SK-N-SH treated with all-trans-retinoic acid at 6 μM for 48 hours (cell line): Measurements from ENCODE around the gene IGF2R.

Experiments
- ATAC-seq: fragments of 200-7000 bp; cut with Tn5 transposase; 3 replicates; pipeline ENCODE4 v1.9.1; 2020; ENCODE audit warnings: mild to moderate bottlenecking, moderate library complexity
- BACH2 ChIP-seq: fragments of 250-450 bp; sonication (Bioruptor Pico); IDR thresholded peaks from 2 replicates; pipeline ENCODE4 v1.9.0; 2021; ENCODE audit warnings: mild to moderate bottlenecking, borderline replicate concordance
- CSDC2 ChIP-seq: fragments of 250-450 bp; sonication (Bioruptor Pico); IDR thresholded peaks from 2 replicates; pipeline ENCODE4 v1.5.0; 2020; ENCODE audit warnings: mild to moderate bottlenecking, moderate library complexity
- GLIS3 ChIP-seq: fragments of 250-450 bp; sonication (Bioruptor Pico); IDR thresholded peaks from 2 replicates; pipeline ENCODE4 v1.5.0; 2020; ENCODE audit warnings: mild to moderate bottlenecking, moderate library complexity
- ISL1 ChIP-seq: fragments of 250-450 bp; sonication (Bioruptor Pico); IDR thresholded peaks from 2 replicates; pipeline ENCODE4 v2.1.2; 2022; ENCODE audit warnings: mild to moderate bottlenecking, moderate library complexity
- OSR1 ChIP-seq: fragments of 250-450 bp; sonication (Bioruptor Pico); IDR thresholded peaks from 2 replicates; pipeline ENCODE4 v1.8.0; 2022; ENCODE audit warnings: moderate library complexity, mild to moderate bottlenecking, inconsistent platforms
- PPARA ChIP-seq: fragments of 250-450 bp; sonication (Bioruptor Pico); IDR thresholded peaks from 2 replicates; pipeline ENCODE4 v1.5.0; 2020; ENCODE audit warnings: mild to moderate bottlenecking, borderline replicate concordance
- RARB ChIP-seq: fragments of 250-450 bp; sonication (Bioruptor Pico); IDR thresholded peaks from 2 replicates; pipeline ENCODE4 v1.8.0; 2021; ENCODE audit warnings: mild to moderate bottlenecking, moderate library complexity
- SNAI2 ChIP-seq: fragments of 250-450 bp; sonication (Bioruptor Pico); IDR thresholded peaks from 2 replicates; pipeline ENCODE4 v1.5.0; 2020; ENCODE audit warnings: mild to moderate bottlenecking, moderate library complexity
- TCF4 ChIP-seq: fragments of 250-450 bp; sonication (Bioruptor Pico); IDR thresholded peaks from 2 replicates; pipeline ENCODE4 v1.8.0; 2021; ENCODE audit warnings: mild to moderate bottlenecking, moderate library complexity, borderline replicate concordance
- TOX ChIP-seq: fragments of 250-450 bp; sonication (Bioruptor Pico); IDR thresholded peaks from 2 replicates; pipeline ENCODE4 v1.8.0; 2021; ENCODE audit warnings: mild to moderate bottlenecking, moderate library complexity, borderline replicate concordance
- ZC3H10 ChIP-seq: fragments of 250-450 bp; sonication (Bioruptor Pico); IDR thresholded peaks from 2 replicates; pipeline ENCODE4 v1.5.1; 2021; ENCODE audit warnings: mild to moderate bottlenecking, moderate library complexity
- ZFP3 ChIP-seq: fragments of 250-450 bp; sonication (Bioruptor Pico); IDR thresholded peaks from 2 replicates; pipeline ENCODE4 v1.5.0; 2020; ENCODE audit warnings: mild to moderate bottlenecking, moderate library complexity
- ZFP30 ChIP-seq: fragments of 450-650 bp; formaldehyde crosslinking; IDR thresholded peaks from 2 replicates; pipeline ENCODE4 v1.5.0; 2022; ENCODE audit warnings: mild to moderate bottlenecking, moderate library complexity
- ZNF565 ChIP-seq: fragments of 450-650 bp; formaldehyde crosslinking; conservative IDR thresholded peaks from 2 replicates; pipeline ENCODE4 v1.5.0; 2020; ENCODE audit warnings: low read depth, mild to moderate bottlenecking, moderate library complexity
- ZNF70 ChIP-seq: fragments of 450-650 bp; formaldehyde crosslinking; IDR thresholded peaks from 2 replicates; pipeline ENCODE4 v1.5.0; 2020; ENCODE audit warnings: mild to moderate bottlenecking, moderate library complexity
- TF ChIP-seq, protein P1 (sequence below): fragments of 250-450 bp; sonication (Bioruptor Pico); IDR thresholded peaks from 2 replicates; pipeline ENCODE4 v1.8.0; 2020; ENCODE audit warnings: mild to moderate bottlenecking, moderate library complexity, borderline replicate concordance
- TF ChIP-seq, protein P2 (sequence below): fragments of 250-450 bp; sonication (Bioruptor Pico); IDR thresholded peaks from 2 replicates; pipeline ENCODE4 v1.5.1; 2021; ENCODE audit warnings: mild to moderate bottlenecking, moderate library complexity
- TF ChIP-seq, protein P3 (sequence below): fragments of 250-450 bp; sonication (Bioruptor Pico); IDR thresholded peaks from 2 replicates; pipeline ENCODE4 v1.8.0; 2021; ENCODE audit warnings: low read depth, mild to moderate bottlenecking, moderate library complexity, borderline replicate concordance
- TF ChIP-seq, protein P4 (sequence below): fragments of 250-450 bp; sonication (Bioruptor Pico); IDR thresholded peaks from 2 replicates; pipeline ENCODE4 v1.5.0; 2020; ENCODE audit warnings: mild to moderate bottlenecking, moderate library complexity
- TF ChIP-seq, protein P5 (sequence below): fragments of 250-450 bp; sonication (Bioruptor Pico); IDR thresholded peaks from 2 replicates; pipeline ENCODE4 v1.5.1; 2020; ENCODE audit warnings: low read depth, mild to moderate bottlenecking, moderate library complexity

Gene IGF2R

DNA sequence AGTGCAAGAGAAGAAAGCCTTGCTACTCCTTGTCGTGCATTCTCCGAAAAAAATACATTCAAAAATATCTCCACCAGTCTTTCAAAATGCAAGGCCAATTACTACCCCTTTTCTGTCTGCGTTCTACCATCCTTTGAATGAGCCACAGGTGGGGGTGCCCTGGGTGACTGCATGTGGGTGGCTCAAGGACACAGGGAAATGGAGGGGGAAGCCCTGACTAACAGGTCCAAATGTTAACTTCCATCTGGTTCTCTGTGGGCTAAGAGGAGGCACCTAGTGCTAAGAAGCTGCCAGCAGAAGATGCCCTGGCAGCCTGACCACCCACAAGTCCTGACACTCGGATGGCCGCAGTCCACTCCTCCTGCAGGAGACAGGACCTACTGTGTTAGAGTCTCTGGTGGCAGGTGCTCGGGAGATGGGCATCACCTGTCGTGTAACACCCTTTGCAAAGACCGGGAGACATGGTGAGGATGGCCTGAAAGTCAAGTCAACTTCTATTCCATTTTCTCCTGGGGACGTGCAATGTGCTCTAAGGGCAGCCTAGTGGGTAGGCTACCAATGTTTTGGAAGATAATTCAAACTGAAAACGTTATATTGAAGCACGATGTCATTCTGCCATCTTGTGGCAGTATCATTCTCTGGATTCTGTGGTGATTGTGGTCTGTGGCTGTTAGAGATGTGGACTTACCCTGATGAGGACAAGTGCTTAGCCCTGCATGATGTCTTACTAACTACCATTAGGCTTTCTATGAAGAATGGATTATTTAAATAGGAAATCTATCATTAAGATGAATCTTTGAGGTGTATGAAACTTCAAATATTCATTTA lies 27.4 kb upstream of the IGF2R start:
- TF ChIP-seq ZNF70 (CRISPR knock-in tag): no peak
- TF ChIP-seq RARB: no peak
- TF ChIP-seq, protein P1, sequence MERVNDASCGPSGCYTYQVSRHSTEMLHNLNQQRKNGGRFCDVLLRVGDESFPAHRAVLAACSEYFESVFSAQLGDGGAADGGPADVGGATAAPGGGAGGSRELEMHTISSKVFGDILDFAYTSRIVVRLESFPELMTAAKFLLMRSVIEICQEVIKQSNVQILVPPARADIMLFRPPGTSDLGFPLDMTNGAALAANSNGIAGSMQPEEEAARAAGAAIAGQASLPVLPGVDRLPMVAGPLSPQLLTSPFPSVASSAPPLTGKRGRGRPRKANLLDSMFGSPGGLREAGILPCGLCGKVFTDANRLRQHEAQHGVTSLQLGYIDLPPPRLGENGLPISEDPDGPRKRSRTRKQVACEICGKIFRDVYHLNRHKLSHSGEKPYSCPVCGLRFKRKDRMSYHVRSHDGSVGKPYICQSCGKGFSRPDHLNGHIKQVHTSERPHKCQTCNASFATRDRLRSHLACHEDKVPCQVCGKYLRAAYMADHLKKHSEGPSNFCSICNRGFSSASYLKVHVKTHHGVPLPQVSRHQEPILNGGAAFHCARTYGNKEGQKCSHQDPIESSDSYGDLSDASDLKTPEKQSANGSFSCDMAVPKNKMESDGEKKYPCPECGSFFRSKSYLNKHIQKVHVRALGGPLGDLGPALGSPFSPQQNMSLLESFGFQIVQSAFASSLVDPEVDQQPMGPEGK (CRISPR knock-in tag): no peak
- TF ChIP-seq, protein P2, sequence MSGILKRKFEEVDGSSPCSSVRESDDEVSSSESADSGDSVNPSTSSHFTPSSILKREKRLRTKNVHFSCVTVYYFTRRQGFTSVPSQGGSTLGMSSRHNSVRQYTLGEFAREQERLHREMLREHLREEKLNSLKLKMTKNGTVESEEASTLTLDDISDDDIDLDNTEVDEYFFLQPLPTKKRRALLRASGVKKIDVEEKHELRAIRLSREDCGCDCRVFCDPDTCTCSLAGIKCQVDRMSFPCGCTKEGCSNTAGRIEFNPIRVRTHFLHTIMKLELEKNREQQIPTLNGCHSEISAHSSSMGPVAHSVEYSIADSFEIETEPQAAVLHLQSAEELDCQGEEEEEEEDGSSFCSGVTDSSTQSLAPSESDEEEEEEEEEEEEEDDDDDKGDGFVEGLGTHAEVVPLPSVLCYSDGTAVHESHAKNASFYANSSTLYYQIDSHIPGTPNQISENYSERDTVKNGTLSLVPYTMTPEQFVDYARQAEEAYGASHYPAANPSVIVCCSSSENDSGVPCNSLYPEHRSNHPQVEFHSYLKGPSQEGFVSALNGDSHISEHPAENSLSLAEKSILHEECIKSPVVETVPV (CRISPR knock-in tag): no peak
- no peak for TF ChIP-seq ZC3H10 (CRISPR knock-in tag)
- no peak for TF ChIP-seq ZFP3 (CRISPR knock-in tag)
- no peak for TF ChIP-seq TOX
- peak; percentile 44; the same call in 2 of the 3 replicates for ATAC-seq

DNA sequence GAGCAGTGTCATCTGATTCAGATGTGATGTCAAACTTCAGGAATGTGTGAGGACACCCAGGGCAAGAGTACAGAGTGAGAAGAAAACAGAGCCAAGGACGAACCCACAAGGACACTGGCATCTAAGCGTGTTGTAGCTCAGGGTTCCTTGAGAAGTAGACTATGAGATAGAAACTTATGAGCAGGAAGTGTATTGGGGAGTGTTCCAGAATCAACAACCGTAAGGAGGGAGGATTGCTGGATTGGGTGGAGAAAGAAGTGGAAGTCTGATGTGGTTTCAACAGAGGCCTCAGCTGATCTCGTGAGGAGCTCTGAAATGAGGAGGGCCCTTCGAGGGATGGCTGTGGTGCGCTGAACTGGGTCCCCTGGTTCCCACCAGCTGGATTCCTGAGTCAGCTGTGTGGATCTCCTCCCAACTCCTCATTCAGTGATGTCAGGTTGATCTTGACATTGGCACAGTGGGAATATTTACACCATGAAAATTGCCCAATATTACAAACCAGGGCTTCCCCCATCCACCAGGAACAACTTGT lies 25.7 kb upstream of the IGF2R start:
- TF ChIP-seq ZFP30 (CRISPR knock-in tag) (no peak), CSDC2 (CRISPR knock-in tag) (no peak), RARB (no peak), TCF4 (no peak)
- TF ChIP-seq, protein P2 (CRISPR knock-in tag): no peak
- ATAC-seq: no peak

DNA sequence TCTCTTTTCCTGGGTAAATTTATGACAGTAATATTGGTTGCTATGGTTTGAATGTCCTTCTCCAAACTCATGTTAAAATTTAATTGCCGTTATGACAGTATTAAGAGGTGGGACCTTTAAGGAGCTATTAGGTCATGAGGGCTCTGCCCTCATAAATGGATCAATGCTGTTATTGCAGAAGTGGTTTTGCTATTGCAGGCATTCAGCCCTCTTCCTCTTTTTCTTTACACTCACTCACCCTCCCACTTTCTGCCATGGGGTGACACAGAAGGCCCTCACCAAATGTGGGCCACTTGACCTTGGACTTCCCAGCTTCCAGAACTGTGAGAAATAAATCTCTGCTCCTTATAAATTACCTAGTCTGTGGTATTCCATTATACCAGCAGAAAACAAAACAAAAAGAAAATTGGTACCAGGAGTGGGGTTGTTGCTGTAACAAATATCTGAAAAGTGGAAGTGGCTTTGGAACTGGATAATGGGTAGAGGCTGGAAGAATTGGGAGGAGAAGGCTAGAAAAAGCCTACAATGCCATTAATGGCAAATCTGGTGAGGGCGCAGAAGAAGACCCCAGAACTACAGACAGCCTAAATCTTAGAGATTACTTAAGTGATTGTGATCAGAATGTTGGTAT lies 24.8 kb upstream of the IGF2R start:
- TF ChIP-seq, protein P1 (CRISPR knock-in tag): no peak
- TF ChIP-seq, protein P3, sequence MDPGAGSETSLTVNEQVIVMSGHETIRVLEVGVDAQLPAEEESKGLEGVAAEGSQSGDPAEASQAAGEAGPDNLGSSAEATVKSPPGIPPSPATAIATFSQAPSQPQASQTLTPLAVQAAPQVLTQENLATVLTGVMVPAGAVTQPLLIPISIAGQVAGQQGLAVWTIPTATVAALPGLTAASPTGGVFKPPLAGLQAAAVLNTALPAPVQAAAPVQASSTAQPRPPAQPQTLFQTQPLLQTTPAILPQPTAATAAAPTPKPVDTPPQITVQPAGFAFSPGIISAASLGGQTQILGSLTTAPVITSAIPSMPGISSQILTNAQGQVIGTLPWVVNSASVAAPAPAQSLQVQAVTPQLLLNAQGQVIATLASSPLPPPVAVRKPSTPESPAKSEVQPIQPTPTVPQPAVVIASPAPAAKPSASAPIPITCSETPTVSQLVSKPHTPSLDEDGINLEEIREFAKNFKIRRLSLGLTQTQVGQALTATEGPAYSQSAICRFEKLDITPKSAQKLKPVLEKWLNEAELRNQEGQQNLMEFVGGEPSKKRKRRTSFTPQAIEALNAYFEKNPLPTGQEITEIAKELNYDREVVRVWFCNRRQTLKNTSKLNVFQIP (CRISPR knock-in tag): no peak
- TF ChIP-seq GLIS3 (CRISPR knock-in tag): no peak
- TF ChIP-seq, protein P2 (CRISPR knock-in tag): no peak
- no peak for TF ChIP-seq TOX
- no peak for TF ChIP-seq ZNF70 (CRISPR knock-in tag)
- TF ChIP-seq BACH2 (CRISPR knock-in tag): no peak
- TF ChIP-seq, protein P4, sequence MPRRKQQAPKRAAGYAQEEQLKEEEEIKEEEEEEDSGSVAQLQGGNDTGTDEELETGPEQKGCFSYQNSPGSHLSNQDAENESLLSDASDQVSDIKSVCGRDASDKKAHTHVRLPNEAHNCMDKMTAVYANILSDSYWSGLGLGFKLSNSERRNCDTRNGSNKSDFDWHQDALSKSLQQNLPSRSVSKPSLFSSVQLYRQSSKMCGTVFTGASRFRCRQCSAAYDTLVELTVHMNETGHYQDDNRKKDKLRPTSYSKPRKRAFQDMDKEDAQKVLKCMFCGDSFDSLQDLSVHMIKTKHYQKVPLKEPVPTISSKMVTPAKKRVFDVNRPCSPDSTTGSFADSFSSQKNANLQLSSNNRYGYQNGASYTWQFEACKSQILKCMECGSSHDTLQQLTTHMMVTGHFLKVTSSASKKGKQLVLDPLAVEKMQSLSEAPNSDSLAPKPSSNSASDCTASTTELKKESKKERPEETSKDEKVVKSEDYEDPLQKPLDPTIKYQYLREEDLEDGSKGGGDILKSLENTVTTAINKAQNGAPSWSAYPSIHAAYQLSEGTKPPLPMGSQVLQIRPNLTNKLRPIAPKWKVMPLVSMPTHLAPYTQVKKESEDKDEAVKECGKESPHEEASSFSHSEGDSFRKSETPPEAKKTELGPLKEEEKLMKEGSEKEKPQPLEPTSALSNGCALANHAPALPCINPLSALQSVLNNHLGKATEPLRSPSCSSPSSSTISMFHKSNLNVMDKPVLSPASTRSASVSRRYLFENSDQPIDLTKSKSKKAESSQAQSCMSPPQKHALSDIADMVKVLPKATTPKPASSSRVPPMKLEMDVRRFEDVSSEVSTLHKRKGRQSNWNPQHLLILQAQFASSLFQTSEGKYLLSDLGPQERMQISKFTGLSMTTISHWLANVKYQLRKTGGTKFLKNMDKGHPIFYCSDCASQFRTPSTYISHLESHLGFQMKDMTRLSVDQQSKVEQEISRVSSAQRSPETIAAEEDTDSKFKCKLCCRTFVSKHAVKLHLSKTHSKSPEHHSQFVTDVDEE: no peak
- no peak for TF ChIP-seq PPARA
- TF ChIP-seq RARB: no peak
- no peak for TF ChIP-seq ZFP3 (CRISPR knock-in tag)
- TF ChIP-seq ISL1 (CRISPR knock-in tag): no peak
- TF ChIP-seq ZNF565 (CRISPR knock-in tag): no peak
- no peak for TF ChIP-seq SNAI2 (CRISPR knock-in tag)
- TF ChIP-seq TCF4: no peak
- TF ChIP-seq, protein P5, sequence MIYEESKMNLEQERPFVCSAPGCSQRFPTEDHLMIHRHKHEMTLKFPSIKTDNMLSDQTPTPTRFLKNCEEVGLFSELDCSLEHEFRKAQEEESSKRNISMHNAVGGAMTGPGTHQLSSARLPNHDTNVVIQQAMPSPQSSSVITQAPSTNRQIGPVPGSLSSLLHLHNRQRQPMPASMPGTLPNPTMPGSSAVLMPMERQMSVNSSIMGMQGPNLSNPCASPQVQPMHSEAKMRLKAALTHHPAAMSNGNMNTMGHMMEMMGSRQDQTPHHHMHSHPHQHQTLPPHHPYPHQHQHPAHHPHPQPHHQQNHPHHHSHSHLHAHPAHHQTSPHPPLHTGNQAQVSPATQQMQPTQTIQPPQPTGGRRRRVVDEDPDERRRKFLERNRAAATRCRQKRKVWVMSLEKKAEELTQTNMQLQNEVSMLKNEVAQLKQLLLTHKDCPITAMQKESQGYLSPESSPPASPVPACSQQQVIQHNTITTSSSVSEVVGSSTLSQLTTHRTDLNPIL (CRISPR knock-in tag): no peak
- TF ChIP-seq OSR1 (CRISPR knock-in tag): no peak
- no peak for ATAC-seq
